ENCODE results near the gene NCKAP1.
"Not testable (repeated sequence)": the region's sequence is repeated elsewhere in the genome, so short reads cannot be mapped to it uniquely, and the experiment has no call there.

The NCKAP1 gene

GRCh38 chr2:182906454-182906853 is 131.8 kb downstream of the NCKAP1 start:
- DNase-seq: no peak

DNA sequence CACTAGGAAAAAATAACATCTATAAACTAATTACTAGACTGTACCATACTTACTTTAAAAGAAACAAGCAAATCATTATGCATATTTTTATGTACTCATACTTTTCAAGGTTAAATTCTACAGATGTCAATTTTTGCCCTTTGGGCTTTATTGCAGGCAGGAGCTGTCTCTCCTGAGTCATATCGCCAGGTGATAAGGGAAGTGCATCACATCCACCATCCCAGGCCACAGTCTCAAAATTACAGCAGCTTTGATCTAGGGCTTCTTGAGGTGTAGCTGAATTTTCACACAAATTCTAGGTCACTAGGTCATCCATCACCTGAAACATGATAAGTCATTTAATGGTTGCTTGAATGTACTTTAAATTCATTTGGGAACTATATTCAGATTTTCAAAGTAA is 133.4 kb downstream of the NCKAP1 start:
- no peak for DNase-seq

DNA sequence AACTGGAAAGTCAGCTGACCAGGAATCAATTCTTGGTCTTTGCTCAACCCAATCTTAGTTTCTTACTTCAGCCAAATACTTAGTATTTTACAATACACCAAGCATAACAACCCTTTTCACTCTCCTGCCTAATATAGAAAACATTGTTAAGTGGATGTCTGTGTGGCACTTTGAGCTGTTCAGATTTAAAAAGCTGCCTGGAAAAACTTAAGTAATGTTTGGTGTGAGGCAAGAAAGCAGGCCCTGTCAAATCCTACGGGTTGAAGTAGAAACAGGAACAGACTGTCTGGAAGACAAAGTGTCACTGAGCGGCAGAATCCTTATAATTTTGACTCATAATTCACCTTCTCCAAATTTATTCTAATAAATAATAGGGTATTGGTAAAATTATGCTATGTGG is 134.7 kb downstream of the NCKAP1 start:
- no peak for DNase-seq

DNA sequence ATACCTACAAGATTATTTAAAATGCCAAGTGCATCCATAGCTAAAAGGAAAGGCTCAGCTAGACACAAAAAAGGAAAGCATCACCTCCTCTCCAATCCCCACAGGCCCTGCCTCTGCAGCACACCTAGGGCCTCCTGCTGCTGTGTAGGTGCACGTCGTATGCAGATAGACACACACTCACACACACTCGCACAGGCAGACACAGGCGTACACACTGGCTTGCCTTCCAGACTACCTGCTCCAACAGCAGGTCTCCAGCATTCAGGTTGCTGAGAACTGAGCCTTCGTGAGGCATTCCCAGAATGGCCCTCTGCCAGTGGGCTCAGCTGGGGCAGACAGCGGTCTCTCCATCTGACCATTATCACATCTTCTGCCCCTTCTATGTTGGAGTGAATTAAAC is 136.5 kb downstream of the NCKAP1 start:
- DNase-seq: no peak

DNA sequence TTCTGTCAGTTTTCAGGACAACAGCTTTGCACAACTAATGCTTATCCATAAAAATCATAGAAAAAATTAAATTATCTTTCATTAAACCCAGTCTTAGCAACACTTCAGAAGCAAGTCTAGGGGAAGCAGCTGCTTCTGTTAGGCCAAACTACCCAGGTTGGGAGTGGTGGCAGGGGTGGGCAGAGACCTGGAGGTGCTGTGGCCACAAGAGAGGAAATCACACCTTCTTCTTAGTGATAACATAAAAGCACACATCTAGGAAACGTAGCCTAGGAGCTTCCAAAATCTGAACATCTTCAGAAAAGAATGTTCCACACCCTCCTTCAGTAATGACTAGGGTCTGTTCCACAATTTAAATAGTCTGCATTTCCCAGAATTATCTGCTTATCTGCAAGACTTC is 139.5 kb downstream of the NCKAP1 start:
- no peak for DNase-seq

GRCh38 chr2:182897137-182897536 is 141.1 kb downstream of the NCKAP1 start:
- DNase-seq: peak; percentile 80

GRCh38 chr2:182895798-182896197 is 142.5 kb downstream of the NCKAP1 start:
- no peak for DNase-seq

- DNase-seq: no peak
Observed at GRCh38 chr2:182895169-182895568, 143.1 kb downstream of the NCKAP1 start.

DNA sequence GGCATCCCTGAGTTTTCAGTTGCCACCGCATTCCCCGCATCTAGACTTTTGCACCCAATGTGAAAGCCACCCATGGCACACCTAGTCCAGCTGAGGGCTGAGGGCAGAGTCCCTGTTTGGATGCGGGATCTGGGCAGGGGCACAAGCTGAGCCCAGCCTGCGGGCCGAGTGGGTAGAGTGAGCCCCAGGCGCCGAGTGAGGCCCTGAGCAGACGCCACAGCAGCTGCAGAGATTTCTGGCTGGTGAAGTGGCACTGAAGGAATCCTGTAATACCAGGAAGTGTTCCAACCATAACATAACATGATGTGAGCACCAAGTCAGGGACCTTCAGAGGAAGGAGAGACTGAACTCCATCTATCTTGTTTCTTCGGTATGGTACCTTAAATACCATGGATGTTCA is 144.1 kb downstream of the NCKAP1 start:
- no peak for DNase-seq

DNA sequence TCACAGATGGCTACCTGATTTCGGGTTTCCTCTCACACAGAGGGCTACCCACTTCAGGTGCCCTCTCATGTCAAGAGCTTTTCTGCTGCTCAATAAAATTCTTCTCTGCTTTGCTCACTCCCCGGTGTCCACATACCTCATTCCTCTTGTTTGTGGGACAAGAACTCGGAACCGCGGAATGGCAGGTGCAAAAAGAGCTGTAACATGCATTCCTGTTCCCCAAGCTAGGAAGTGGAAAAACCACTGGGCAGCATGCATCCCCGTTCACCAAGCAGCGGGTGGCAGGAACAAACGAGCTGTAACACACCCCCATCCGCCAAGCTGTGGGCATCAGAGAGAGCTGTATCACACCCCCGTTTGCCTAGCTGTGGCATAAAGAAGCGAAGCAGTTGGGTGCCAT is 144.6 kb downstream of the NCKAP1 start:
- no peak for DNase-seq

GRCh38 chr2:182893035-182893434 is 145.2 kb downstream of the NCKAP1 start:
- DNase-seq: not testable (repeated sequence)

DNA sequence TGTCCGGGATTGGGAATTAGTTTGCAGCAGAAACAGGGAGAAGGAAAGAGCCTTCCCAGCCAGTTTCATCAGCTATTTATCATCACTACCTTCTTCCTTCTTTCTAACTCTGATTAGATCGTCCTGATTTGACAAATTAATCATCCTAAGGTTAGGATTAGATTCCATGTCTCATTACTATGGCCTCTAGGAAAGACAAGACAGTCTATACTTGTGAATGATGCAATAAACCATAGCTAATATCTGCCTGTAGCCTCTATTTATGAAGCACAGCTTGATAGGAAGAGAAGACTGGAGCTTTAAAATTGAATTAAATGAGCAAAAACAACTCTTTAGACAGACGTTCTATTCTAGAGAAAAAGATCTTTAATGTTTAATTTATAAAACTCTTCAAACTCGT is 146.6 kb downstream of the NCKAP1 start:
- DNase-seq: peak; percentile 17

DNA sequence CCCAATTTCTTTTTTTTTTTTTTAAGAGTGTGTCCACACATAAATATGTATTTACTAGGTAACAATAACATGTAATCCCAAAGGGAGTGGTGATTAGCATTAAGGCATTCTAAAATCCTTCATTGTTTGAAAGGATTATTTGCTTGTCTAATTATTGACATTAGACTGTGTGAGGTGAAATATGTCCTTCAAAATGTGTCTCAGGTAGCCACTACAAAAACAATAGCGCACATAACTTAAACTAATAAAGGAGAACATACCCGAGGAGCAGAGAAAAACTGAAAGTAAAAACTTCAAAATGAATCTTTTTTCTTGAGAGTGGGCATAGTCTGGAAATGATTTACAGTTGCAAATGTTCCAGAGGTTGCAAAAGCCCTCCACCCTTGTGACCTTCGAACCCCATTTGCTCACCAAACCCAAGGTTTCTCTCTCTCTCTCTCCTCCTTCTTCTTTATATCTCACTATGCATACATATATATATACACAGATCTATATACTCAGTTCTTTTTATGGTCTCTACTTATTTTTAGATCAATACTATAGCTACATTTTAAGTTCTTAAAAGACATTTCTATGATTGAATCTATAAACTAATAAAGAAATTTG is 147.4 kb downstream of the NCKAP1 start:
- DNase-seq: no peak

GRCh38 chr2:182890305-182890704 is 148.0 kb downstream of the NCKAP1 start:
- peak; percentile 42 for DNase-seq

DNA sequence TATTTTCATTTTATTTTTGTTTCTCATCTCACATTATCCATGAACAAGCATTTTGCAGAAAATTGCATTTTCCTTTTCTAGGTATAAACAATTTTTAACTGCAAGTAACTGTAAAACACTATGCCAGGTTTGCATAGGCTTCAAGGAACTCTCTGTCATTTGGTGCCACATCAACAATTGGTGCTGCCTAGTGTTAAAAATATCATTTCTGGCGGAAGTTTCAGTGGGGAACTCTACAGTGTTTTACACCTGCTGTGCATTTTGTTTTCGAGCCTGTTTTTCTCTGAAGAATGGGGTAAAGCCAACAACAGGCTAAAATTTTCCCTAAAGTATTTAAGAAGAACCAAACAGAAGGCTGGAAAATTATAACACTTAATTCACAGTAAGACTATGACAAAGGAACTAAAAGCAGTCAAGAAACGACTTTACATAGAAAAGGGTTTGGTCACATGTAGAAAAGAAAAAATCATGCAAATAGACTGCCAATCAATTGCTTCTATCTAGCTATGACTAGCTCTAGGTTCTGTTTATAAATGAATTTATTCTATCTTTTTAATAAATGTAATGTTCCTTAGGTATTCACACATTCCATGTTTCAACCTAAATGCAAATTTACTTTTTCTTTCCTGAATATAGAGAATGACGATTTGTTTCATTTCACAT is 150.4 kb downstream of the NCKAP1 start:
- no peak for DNase-seq

DNA sequence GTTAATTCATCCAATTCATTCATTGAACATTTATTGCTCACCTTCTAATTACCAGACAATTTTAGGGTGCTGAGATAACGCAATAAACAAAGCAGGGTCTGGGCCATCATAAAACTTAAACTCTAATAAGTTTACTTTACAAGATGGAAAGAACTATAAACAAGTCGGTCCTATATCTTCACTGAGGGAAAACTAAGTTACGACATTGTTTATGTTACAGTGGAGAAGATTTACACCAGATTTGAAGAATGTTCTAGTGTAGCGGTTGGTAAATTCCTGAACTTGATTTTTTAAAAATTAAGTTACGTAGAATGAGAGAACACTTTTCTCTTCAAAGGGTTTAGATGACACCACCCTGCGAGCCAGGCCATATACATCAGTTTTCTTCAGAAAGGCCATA is 151.2 kb downstream of the NCKAP1 start:
- DNase-seq: no peak

GRCh38 chr2:182885771-182886170 is 152.5 kb downstream of the NCKAP1 start:
- no peak for DNase-seq

DNA sequence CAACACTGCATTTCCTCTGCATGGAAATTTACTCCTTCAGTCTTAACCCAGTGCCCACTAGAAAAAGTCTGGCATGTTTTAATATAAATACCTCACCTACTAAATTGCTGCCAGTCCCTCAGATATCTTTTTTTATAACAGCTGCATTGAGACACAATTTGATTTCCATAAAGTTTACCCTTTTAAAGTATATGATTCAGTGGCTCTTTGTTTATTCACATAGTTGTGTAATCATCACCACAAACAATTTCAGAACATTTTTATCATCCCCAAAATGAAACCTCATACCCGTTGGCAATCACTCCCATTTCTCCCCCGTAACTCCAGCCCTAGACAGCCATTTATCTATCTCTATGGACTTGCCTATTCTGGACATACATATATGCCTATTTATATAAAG is 154.8 kb downstream of the NCKAP1 start:
- no peak for DNase-seq

DNA sequence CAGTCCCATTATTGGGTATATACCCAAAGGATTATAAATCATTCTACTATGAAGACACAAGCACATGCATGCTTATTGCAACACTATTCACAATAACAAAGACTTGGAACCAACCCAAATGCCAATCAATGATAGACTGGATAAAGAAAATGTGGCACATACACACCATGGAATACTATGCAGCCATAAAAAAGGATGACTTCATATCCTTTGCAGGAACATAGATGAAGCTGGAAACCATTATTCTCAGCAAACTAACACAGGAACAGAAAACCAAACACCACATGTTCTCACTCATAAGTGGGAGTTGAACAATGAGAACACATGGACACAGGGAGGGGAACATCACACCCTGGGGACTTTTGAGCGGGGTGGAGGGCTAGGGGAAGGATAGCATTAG is 158.2 kb downstream of the NCKAP1 start:
- DNase-seq: not testable (repeated sequence)

DNA sequence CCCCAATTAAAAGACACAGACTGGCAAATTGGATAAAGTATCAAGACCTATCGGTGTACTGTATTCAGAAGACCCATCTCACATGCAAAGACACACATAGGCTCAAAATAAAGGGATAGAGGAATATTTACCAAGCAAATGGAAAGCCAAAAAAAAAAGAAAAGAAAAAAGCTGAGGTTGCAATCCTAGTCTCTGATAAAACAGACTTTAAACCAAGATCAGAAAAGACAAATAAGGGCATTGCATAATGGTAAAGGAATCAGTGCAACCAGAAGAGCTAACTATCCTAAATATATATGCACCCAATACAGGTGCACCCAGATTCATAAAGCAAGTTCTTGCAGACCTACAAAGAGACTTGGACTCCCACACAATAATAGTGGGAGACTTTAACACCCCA is 161.6 kb downstream of the NCKAP1 start:
- DNase-seq: not testable (repeated sequence)

- DNase-seq: no peak
Observed at GRCh38 chr2:182870227-182870626, 168.0 kb downstream of the NCKAP1 start.

DNA sequence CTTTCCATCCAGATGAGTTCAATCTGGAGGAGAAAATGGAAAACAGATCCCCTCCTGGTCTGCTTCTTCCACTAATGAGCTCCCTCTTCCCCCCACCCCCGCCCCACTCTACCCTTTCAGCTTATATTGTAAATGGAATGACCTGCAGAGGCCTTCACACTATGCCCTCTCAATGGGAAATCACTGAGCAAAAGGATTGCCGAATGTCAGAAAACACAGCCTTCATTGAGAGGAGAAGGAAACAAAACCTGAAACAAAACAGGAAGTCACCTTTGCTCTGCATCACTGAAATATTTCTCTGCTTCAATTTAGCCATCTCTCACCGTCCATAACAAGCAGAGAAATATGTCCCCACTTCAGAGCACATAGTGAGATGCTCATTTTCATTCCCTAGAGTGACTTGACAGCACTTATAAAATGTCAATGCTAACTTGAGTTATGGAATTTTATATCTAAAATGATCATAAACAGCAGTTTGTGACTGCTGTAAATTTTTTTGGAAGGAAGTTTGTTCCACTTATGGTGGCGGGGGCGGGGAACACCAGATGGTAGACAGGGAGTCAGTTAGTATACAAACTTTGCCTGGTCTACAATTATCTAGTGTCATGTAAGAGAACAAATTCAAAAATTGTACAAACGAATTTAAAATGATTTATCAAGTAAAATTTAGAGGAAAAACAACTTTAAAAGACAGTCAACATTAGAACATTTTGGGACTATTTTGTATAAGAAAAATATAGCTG is 170.0 kb downstream of the NCKAP1 start:
- no peak for DNase-seq

GRCh38 chr2:182867426-182868053 is 170.7 kb downstream of the NCKAP1 start:
- no peak for DNase-seq

All from fibroblast of upper back skin (primary cell).